ENCODE data around the gene MATK.

The MATK gene

GRCh38 chr19:3746371-3747056 lies 39.7 kb downstream of the MATK start:
- DNase-seq (ENCODE audit: low read depth) = no peak

GRCh38 chr19:3745363-3746045 lies 40.7 kb downstream of the MATK start:
- no peak for DNase-seq (ENCODE audit: low read depth)

- no peak for DNase-seq (ENCODE audit: low read depth)
Observed at GRCh38 chr19:3743486-3743885, 42.7 kb downstream of the MATK start.

GRCh38 chr19:3740431-3740830 lies 45.8 kb downstream of the MATK start:
- DNase-seq (ENCODE audit: low read depth) = no peak

GRCh38 chr19:3738477-3739220 lies 47.5 kb downstream of the MATK start:
- no peak for DNase-seq (ENCODE audit: low read depth)

- DNase-seq (ENCODE audit: low read depth) = no peak
Observed at GRCh38 chr19:3737487-3738205, 48.5 kb downstream of the MATK start.

- no peak for DNase-seq (ENCODE audit: low read depth)
Observed at GRCh38 chr19:3736106-3736724, 50.0 kb downstream of the MATK start.

- DNase-seq (ENCODE audit: low read depth) = no peak
Observed at GRCh38 chr19:3734310-3734600, 51.9 kb downstream of the MATK start.

GRCh38 chr19:3733549-3734309 lies 52.5 kb downstream of the MATK start:
- no peak for DNase-seq (ENCODE audit: low read depth)

GRCh38 chr19:3732108-3732507 lies 54.1 kb downstream of the MATK start:
- no peak for DNase-seq (ENCODE audit: low read depth)

- DNase-seq (ENCODE audit: low read depth) = no peak
Observed at GRCh38 chr19:3730457-3730958, 55.7 kb downstream of the MATK start.

Measured in HS-5 (cell line).